NB4 (cell line): ENCODE measurements around the gene ERICH2.
"Not testable (repeated sequence)": the region's sequence is repeated elsewhere in the genome, so short reads cannot be mapped to it uniquely, and the experiment has no call there.

Experiments
- DNase-seq: peaks from one replicate; pipeline ENCODE4 v3.0.0; 2010; ENCODE audit warnings: low read depth
- H3K4me3 ChIP-seq: one replicate; pipeline ENCODE4 v1.5.1; 2011; ENCODE audit warnings: mild to moderate bottlenecking, low read depth, low read length, moderate library complexity
- CTCF ChIP-seq: IDR thresholded peaks from one replicate; pipeline ENCODE4 v1.5.1; 2012; ENCODE audit warnings: low read depth, low read length
- MAX ChIP-seq: IDR thresholded peaks from 2 replicates; pipeline ENCODE4 v1.6.1; 2011; ENCODE audit warnings: low read depth, low read length
- MYC ChIP-seq: IDR thresholded peaks from 2 replicates; pipeline ENCODE4 v1.6.1; 2011; ENCODE audit warnings: low read depth, low read length
- POLR2A ChIP-seq: IDR thresholded peaks from 2 replicates; pipeline ENCODE4 v1.6.1; 2011; ENCODE audit warnings: mild to moderate bottlenecking; ENCODE audit not compliant: insufficient read length; ENCODE audit errors: extremely low read depth

The ERICH2 gene

GRCh38 chr2:170747921-170748320, 22.3 kb upstream of the ERICH2 start:
- no peak for DNase-seq
- no peak for TF ChIP-seq MAX
- TF ChIP-seq CTCF, result no peak
- no peak for TF ChIP-seq MYC
- TF ChIP-seq POLR2A, result no peak
- H3K4me3 ChIP-seq, result no peak overlapping the region

- H3K4me3 ChIP-seq, DNase-seq: not testable (repeated sequence)
Observed at GRCh38 chr2:170751555-170751954, 18.6 kb upstream of the ERICH2 start.

GRCh38 chr2:170761572-170761971, 8.6 kb upstream of the ERICH2 start:
- TF ChIP-seq CTCF (no peak), MYC (no peak), POLR2A (no peak)
- no peak for DNase-seq
- H3K4me3 ChIP-seq, result no peak overlapping the region

GRCh38 chr2:170762760-170763159, 7.4 kb upstream of the ERICH2 start:
- no peak for DNase-seq
- TF ChIP-seq CTCF, result no peak
- TF ChIP-seq POLR2A, result no peak
- no peak for TF ChIP-seq MAX
- no peak for TF ChIP-seq MYC
- no peak overlapping the region for H3K4me3 ChIP-seq

- DNase-seq, result no peak
- TF ChIP-seq CTCF, result no peak
- TF ChIP-seq POLR2A, result no peak
- no peak for TF ChIP-seq MAX
- no peak for TF ChIP-seq MYC
- no peak overlapping the region for H3K4me3 ChIP-seq
Observed at GRCh38 chr2:170763232-170763631, 6.9 kb upstream of the ERICH2 start.

- H3K4me3 ChIP-seq, result no peak overlapping the region
- TF ChIP-seq MYC (no peak), MAX (no peak), POLR2A (no peak), CTCF (no peak)
- no peak for DNase-seq
Observed at GRCh38 chr2:170764880-170765261, 5.3 kb upstream of the ERICH2 start.
